Liver (tissue), 9 donors: ENCODE results near the gene CYTH3. TPM values are rescaled to one million over a fixed set of nuclear protein-coding genes. Genes with fewer than 3 reads are reported as not detected.

Experiments
- DNase-seq: peaks from one replicate; pipeline ENCODE4 v3.0.0-alpha.2; 2017; ENCODE audit warnings: low spot score
- H3K27ac ChIP-seq, 2 donors: one replicate each; pipeline ENCODE4 v1.7.0; 2013; ENCODE audit warnings: inconsistent platforms in 2 of 2, low read length in 2 of 2, control low read depth in 1 of 2, low read depth in 1 of 2, mild to moderate bottlenecking in 1 of 2
- H3K27me3 ChIP-seq, 4 donors: one replicate each; pipeline versions ENCODE4 v1.6.1 to v1.7.0; 2013; ENCODE audit warnings: low read length in 3 of 4, inconsistent platforms in 1 of 4, mild to moderate bottlenecking in 1 of 4, moderate library complexity in 1 of 4; ENCODE audit not compliant: control insufficient read depth in 4 of 4, insufficient read depth in 4 of 4
- H3K36me3 ChIP-seq, 4 donors: one replicate each; pipeline versions ENCODE4 v1.6.1 to v1.7.0; 2013; ENCODE audit warnings: low read length in 3 of 4, mild to moderate bottlenecking in 3 of 4, low read depth in 1 of 4, moderate library complexity in 1 of 4; ENCODE audit not compliant: control insufficient read depth in 4 of 4, insufficient read depth in 3 of 4
- H3K4me1 ChIP-seq, 4 donors: one replicate each; pipeline versions ENCODE4 v1.6.1 to v1.7.0; 2013; ENCODE audit warnings: low read length in 3 of 4, mild to moderate bottlenecking in 3 of 4, moderate library complexity in 1 of 4; ENCODE audit not compliant: control insufficient read depth in 4 of 4, insufficient read depth in 4 of 4
- H3K4me3 ChIP-seq, 3 donors: one replicate each; pipeline versions ENCODE4 v1.6.1 to v1.7.0; 2013; ENCODE audit warnings: low read length in 3 of 3, control low read depth in 1 of 3, low read depth in 1 of 3, mild to moderate bottlenecking in 1 of 3
- H3K9ac ChIP-seq, 2 donors: one replicate each; pipeline ENCODE4 v1.7.0; 2013; ENCODE audit warnings: low read length in 2 of 2, mild to moderate bottlenecking in 2 of 2, moderate library complexity in 2 of 2, control low read depth in 1 of 2, low read depth in 1 of 2
- H3K9me3 ChIP-seq, 4 donors: one replicate each; pipeline versions ENCODE4 v1.6.1 to v1.7.0; 2013; ENCODE audit warnings: low read length in 3 of 4; ENCODE audit not compliant: control insufficient read depth in 4 of 4
- CTCF ChIP-seq: fragments of 150-350 bp; IDR thresholded peaks from 2 replicates; pipeline ENCODE4 v1.5.1; 2017; ENCODE audit warnings: improper control_type of control experiment, low read depth, low read length; ENCODE audit not compliant: missing input control
- EGR1 ChIP-seq, 2 donors: IDR thresholded peaks; 2 replicates each; pipeline ENCODE4 v1.6.1; 2016 to 2018; ENCODE audit warnings: antibody characterized with exemption in 2 of 2, low read depth in 2 of 2
- FOXA1 ChIP-seq: IDR thresholded peaks from 2 replicates; pipeline ENCODE4 v1.6.1; 2016; ENCODE audit warnings: antibody characterized with exemption
- FOXA2 ChIP-seq: IDR thresholded peaks from 2 replicates; pipeline ENCODE4 v1.6.1; 2016; ENCODE audit warnings: antibody characterized with exemption
- GABPA ChIP-seq, 2 donors: IDR thresholded peaks in 1 of 2; conservative IDR thresholded peaks in 1 of 2; 2 replicates each; pipeline ENCODE4 v1.6.1; 2016; ENCODE audit warnings: antibody characterized with exemption in 2 of 2, mild to moderate bottlenecking in 1 of 2, moderate library complexity in 1 of 2
- HNF4A ChIP-seq, 2 donors: conservative IDR thresholded peaks; 2 replicates each; pipeline ENCODE4 v1.6.1; 2016; ENCODE audit warnings: antibody characterized with exemption in 2 of 2, mild to moderate bottlenecking in 2 of 2
- HNF4G ChIP-seq: IDR thresholded peaks from 2 replicates; pipeline ENCODE4 v1.6.1; 2016; ENCODE audit warnings: antibody characterized with exemption
- JUND ChIP-seq, 2 donors: IDR thresholded peaks; 2 replicates each; pipeline ENCODE4 v1.6.1; 2016; ENCODE audit warnings: antibody characterized with exemption in 2 of 2
- MAX ChIP-seq: IDR thresholded peaks from 2 replicates; pipeline ENCODE4 v1.6.1; 2016; ENCODE audit warnings: antibody characterized with exemption
- RAD21 ChIP-seq, 2 donors: IDR thresholded peaks; 2 replicates each; pipeline ENCODE4 v1.6.1; 2016; ENCODE audit warnings: antibody characterized with exemption in 2 of 2, mild to moderate bottlenecking in 2 of 2
- RXRA ChIP-seq, 2 donors: IDR thresholded peaks; 2 replicates each; pipeline ENCODE4 v1.6.1; 2017 to 2018; ENCODE audit warnings: antibody characterized with exemption in 2 of 2, mild to moderate bottlenecking in 1 of 2
- SP1 ChIP-seq: IDR thresholded peaks from 2 replicates; pipeline ENCODE4 v1.6.1; 2018; ENCODE audit warnings: antibody characterized with exemption, mild to moderate bottlenecking
- YY1 ChIP-seq: IDR thresholded peaks from 2 replicates; pipeline ENCODE4 v1.6.1; 2016; ENCODE audit warnings: antibody characterized with exemption, mild to moderate bottlenecking
- ZBTB33 ChIP-seq: IDR thresholded peaks from 2 replicates; pipeline ENCODE4 v1.6.1; 2016; ENCODE audit warnings: antibody characterized with exemption
- WGBS: extraction: QIAGEN DNeasy Blood & Tissue Kit; methylation state at CpG from one replicate; pipeline ENCODE4 v1.1.7; 2013; 5-methylcytosine and 5-hydroxymethylcytosine counted together
- polyA plus RNA-seq, 2 donors: library from polyadenylated mRNA; stranded (reverse) in 1 of 2; unstranded in 1 of 2; fragments of 200-250 nt in 1 of 2; fragments of >200 nt in 1 of 2; fragmentation: Nextera tagmentation in 1 of 2; extraction: Ambion mirVana in 1 of 2; gene quantifications; one replicate each; pipeline versions ENCODE4 v1.2.1 to v1.2.3, GENCODE V29; 2013 to 2015
- total RNA-seq, 2 donors: library from RNA; depleted of rRNA; stranded (reverse); fragments of >200 nt; gene quantifications; one replicate each; pipeline ENCODE4 v1.2.3, GENCODE V29; 2014
- donor health status: healthy.
- donor health status: healthy.
- donor health status: healthy.
- donor health status: healthy.
- donor health status: healthy.

Gene CYTH3
- total and polyA plus RNA-seq, 4 donors, result 1.1 to 6.3 (median 3.7) TPM

GRCh38 chr7:6186577-6186976, 85.8 kb downstream of the CYTH3 start (continued):
- no peak for TF ChIP-seq HNF4G
- TF ChIP-seq CTCF, result no peak
- no peak for TF ChIP-seq EGR1 (IDR thresholded peaks at IDR 0.05; ENCODE audit: low read depth in 2 of 2)
- no peak for TF ChIP-seq YY1

- WGBS, result 96% methylated on average over 10 of the region's 10 CpGs
- no peak overlapping the region for H3K27ac ChIP-seq
- DNase-seq, result no peak
- H3K4me3 ChIP-seq, result no peak overlapping the region
- no peaks in the 10 kb centered on the region for H3K27me3 ChIP-seq
- peaks cover 0 to 3% (median 0%) of the 10 kb centered on the region in 4 donors for H3K36me3 ChIP-seq
- no peaks in the 10 kb centered on the region for H3K9me3 ChIP-seq
- no peak overlapping the region for H3K9ac ChIP-seq
- TF ChIP-seq CTCF, result no peak
- H3K4me1 ChIP-seq, result no peaks in the 10 kb centered on the region
Measured at GRCh38 chr7:6182993-6183392, 89.4 kb downstream of the CYTH3 start.

- no peak for TF ChIP-seq RXRA (IDR thresholded peaks at IDR 0.05)
- H3K4me3 ChIP-seq, result no peak overlapping the region
- WGBS, result 92% methylated on average over 1 of the region's 1 CpG
- H3K27me3 ChIP-seq, result no peaks in the 10 kb centered on the region
- H3K9ac ChIP-seq, result no peak overlapping the region
- no peaks in the 10 kb centered on the region for H3K4me1 ChIP-seq
- H3K27ac ChIP-seq, result no peak overlapping the region
- DNase-seq, result no peak
- H3K36me3 ChIP-seq, result no peaks in the 10 kb centered on the region
- H3K9me3 ChIP-seq, result no peaks in the 10 kb centered on the region
Measured at GRCh38 chr7:6181136-6181535, 91.3 kb downstream of the CYTH3 start.

- H3K9ac ChIP-seq, result no peak overlapping the region
- no peaks in the 10 kb centered on the region for H3K4me1 ChIP-seq
- no peak overlapping the region for H3K4me3 ChIP-seq
- H3K36me3 ChIP-seq, result no peaks in the 10 kb centered on the region
- no peaks in the 10 kb centered on the region for H3K9me3 ChIP-seq
- 90% methylated on average over 8 of the region's 8 CpGs for WGBS
- H3K27me3 ChIP-seq, result no peaks in the 10 kb centered on the region
- DNase-seq, result no peak
- no peak overlapping the region for H3K27ac ChIP-seq
- no peak for TF ChIP-seq JUND (IDR thresholded peaks at IDR 0.05)
- TF ChIP-seq FOXA1, result no peak
- no peak for TF ChIP-seq RAD21 (IDR thresholded peaks at IDR 0.05)
- no peak for TF ChIP-seq MAX
- no peak for TF ChIP-seq FOXA2
- TF ChIP-seq EGR1 (IDR thresholded peaks at IDR 0.05; ENCODE audit: low read depth in 2 of 2), result no peak
- TF ChIP-seq ZBTB33, result no peak
- no peak for TF ChIP-seq HNF4G
- TF ChIP-seq CTCF, result no peak
- TF ChIP-seq GABPA (IDR thresholded peaks at IDR 0.05 in 1 of 2, conservative IDR thresholded peaks at IDR 0.05 in 1 of 2), result no peak
- TF ChIP-seq RXRA (IDR thresholded peaks at IDR 0.05), result no peak
- TF ChIP-seq YY1, result no peak
- TF ChIP-seq SP1, result no peak
- TF ChIP-seq HNF4A (conservative IDR thresholded peaks at IDR 0.05), result no peak
Measured at GRCh38 chr7:6180344-6180725, 92.1 kb downstream of the CYTH3 start.
